GM12874 (cell line): ENCODE results near the gene ARHGAP15.

Experiments used
- TF ChIP-seq, protein P1 (sequence below): IDR thresholded peaks from 2 replicates; pipeline ENCODE4 v1.5.1; 2011; ENCODE audit warnings: low read depth, mild to moderate bottlenecking, control low read depth, low read length, moderate library complexity; ENCODE audit not compliant: insufficient read depth

ARHGAP15 gene

DNA sequence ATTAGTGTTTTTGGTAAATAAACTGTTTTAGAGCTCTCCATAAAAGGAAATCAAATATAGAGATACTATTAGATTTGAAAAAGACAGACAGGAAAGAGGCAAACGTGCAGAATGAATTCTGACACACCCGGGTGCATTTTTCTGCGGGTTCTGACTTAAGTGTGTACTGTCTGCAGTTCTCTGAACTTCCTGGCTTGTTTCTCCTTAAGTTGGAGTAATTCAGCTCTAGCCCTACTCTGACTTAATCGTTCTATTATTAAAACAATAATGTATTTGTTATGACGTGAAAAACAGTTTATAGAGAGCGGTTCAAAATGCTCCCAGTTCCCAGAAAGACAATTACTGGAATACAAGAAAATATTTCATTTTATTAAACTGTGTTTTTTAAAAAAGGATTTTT, 305.9 kb downstream of the ARHGAP15 start:
- TF ChIP-seq, protein P1, sequence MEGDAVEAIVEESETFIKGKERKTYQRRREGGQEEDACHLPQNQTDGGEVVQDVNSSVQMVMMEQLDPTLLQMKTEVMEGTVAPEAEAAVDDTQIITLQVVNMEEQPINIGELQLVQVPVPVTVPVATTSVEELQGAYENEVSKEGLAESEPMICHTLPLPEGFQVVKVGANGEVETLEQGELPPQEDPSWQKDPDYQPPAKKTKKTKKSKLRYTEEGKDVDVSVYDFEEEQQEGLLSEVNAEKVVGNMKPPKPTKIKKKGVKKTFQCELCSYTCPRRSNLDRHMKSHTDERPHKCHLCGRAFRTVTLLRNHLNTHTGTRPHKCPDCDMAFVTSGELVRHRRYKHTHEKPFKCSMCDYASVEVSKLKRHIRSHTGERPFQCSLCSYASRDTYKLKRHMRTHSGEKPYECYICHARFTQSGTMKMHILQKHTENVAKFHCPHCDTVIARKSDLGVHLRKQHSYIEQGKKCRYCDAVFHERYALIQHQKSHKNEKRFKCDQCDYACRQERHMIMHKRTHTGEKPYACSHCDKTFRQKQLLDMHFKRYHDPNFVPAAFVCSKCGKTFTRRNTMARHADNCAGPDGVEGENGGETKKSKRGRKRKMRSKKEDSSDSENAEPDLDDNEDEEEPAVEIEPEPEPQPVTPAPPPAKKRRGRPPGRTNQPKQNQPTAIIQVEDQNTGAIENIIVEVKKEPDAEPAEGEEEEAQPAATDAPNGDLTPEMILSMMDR: no peak

GRCh38 chr2:143436951-143437350, 307.7 kb downstream of the ARHGAP15 start:
- TF ChIP-seq, protein P1: no peak

DNA sequence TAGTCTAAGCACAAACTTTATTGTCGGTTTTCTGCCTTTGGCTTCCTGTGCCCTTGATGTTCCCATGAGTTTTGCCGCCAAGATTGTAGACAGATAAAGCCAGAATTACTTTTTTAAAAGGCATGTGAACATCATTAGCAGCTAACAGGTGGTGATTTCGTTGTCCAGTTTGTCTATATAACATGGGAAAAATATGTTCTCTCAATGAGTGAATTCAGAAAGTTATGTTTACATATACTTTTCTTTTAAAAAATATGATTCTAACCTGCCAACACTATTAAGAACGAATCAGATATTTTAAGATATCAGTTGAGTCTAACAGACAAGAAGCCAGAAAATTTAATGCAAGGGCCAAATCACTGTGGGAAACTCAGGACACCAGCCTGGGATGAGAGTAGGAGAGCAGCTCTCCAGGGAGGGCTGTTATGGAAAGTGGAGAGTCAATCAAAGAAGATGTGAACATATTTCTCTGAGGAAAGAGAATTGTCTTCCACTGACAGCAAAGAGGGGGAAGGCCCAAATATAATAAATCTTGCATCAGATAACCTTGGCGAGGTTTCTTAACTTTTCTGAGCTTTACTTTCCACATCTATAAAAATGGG, 311.3 kb downstream of the ARHGAP15 start:
- TF ChIP-seq, protein P1: no peak

DNA sequence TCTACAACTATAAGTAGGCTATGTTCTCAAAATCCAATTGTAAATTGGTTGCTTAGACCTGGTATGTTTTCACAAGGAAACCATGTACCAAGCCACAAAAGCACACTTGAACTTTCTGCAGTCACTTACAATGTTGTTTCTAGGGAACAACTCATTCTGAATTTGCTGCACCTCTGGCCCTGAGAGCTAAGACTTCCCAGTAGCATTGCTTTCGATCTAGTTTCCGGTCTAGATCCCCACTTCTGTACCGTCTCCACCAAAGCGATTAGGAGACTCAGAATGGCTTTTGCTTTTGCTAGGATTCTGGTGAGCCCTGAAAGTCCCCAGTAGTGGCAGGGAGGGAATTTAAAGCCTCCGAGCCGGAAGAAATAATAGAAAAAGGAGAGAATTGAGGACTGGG, 313.0 kb downstream of the ARHGAP15 start:
- TF ChIP-seq, protein P1: no peak

GRCh38 chr2:143451642-143452281, 322.5 kb downstream of the ARHGAP15 start:
- TF ChIP-seq, protein P1: no peak

- TF ChIP-seq, protein P1: no peak
These were observed 323.7 kb downstream of the ARHGAP15 start for GRCh38 chr2:143452817-143453451.

- TF ChIP-seq, protein P1: no peak
These were observed 324.8 kb downstream of the ARHGAP15 start for GRCh38 chr2:143453981-143454511.
